Measurements from ENCODE around the gene HDAC7.
"Not testable (repeated sequence)": the region's sequence is repeated elsewhere in the genome, so short reads cannot be mapped to it uniquely, and the experiment has no call there.

DNA sequence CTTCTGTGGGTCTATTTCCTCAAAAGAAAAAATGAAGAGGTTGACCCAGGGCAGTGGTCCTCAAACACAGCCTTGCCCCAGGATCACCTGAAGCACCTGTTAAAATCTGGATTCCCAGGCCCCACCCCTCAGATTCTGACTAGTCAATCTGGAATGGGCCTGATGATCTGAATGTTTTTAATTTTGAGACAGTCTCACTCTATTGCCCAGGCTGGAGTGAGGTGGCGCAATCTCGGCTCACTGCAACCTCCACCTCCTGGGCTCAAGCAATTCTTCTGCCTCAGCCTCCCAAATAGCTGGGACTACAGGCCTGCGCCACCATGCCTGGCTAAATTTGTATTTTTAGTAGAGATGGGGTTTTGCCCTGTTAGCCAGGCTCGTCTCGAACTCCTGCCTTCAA lies 4.3 kb downstream of the HDAC7 start:
- TF ChIP-seq, protein P1, sequence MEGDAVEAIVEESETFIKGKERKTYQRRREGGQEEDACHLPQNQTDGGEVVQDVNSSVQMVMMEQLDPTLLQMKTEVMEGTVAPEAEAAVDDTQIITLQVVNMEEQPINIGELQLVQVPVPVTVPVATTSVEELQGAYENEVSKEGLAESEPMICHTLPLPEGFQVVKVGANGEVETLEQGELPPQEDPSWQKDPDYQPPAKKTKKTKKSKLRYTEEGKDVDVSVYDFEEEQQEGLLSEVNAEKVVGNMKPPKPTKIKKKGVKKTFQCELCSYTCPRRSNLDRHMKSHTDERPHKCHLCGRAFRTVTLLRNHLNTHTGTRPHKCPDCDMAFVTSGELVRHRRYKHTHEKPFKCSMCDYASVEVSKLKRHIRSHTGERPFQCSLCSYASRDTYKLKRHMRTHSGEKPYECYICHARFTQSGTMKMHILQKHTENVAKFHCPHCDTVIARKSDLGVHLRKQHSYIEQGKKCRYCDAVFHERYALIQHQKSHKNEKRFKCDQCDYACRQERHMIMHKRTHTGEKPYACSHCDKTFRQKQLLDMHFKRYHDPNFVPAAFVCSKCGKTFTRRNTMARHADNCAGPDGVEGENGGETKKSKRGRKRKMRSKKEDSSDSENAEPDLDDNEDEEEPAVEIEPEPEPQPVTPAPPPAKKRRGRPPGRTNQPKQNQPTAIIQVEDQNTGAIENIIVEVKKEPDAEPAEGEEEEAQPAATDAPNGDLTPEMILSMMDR (conservative IDR thresholded peaks at IDR 0.05; ENCODE audit: low read length) = not testable (repeated sequence)
- not testable (repeated sequence) for TF ChIP-seq EZH2phosphoT487 (IDR thresholded peaks at IDR 0.05; ENCODE audit: borderline replicate concordance)
